Activated CD4-positive, alpha-beta T cell treated with anti-CD3 and anti-CD28 coated beads, Interleukin-2, Interleukin-6, amounts not matched to agents 100 ng/mL and 50 ng/mL, durations not matched to agents 16 hours and 8 hours (primary cell): ENCODE results near the gene EPB41L4B.
"Not testable (repeated sequence)": the region's sequence is repeated elsewhere in the genome, so short reads cannot be mapped to it uniquely, and the experiment has no call there.

Experiments used
- DNase-seq: peaks from one replicate; pipeline ENCODE4 v3.0.0-alpha.2; 2020

Gene EPB41L4B

GRCh38 chr9:109242014-109242413 is 78.8 kb downstream of the EPB41L4B start:
- DNase-seq = no peak

GRCh38 chr9:109241207-109241606 is 79.7 kb downstream of the EPB41L4B start:
- no peak for DNase-seq

- no peak for DNase-seq
Observed at GRCh38 chr9:109239240-109239639, 81.6 kb downstream of the EPB41L4B start.

- no peak for DNase-seq
Observed at GRCh38 chr9:109238655-109239054, 82.2 kb downstream of the EPB41L4B start.

GRCh38 chr9:109238125-109238524 is 82.7 kb downstream of the EPB41L4B start:
- no peak for DNase-seq

GRCh38 chr9:109232449-109233237 is 88.2 kb downstream of the EPB41L4B start:
- no peak for DNase-seq

GRCh38 chr9:109231593-109231992 is 89.3 kb downstream of the EPB41L4B start:
- DNase-seq = no peak

- DNase-seq = no peak
Observed at GRCh38 chr9:109230277-109230676, 90.6 kb downstream of the EPB41L4B start.

GRCh38 chr9:109229682-109230081 is 91.2 kb downstream of the EPB41L4B start:
- no peak for DNase-seq

- DNase-seq = no peak
Observed at GRCh38 chr9:109228093-109228642, 92.7 kb downstream of the EPB41L4B start.

- DNase-seq = no peak
Observed at GRCh38 chr9:109225629-109226028, 95.2 kb downstream of the EPB41L4B start.

- DNase-seq = no peak
Observed at GRCh38 chr9:109224751-109225150, 96.1 kb downstream of the EPB41L4B start.

GRCh38 chr9:109218242-109218641 is 102.6 kb downstream of the EPB41L4B start:
- DNase-seq = not testable (repeated sequence)

GRCh38 chr9:109214414-109214813 is 106.4 kb downstream of the EPB41L4B start:
- no peak for DNase-seq

GRCh38 chr9:109213285-109214121 is 107.4 kb downstream of the EPB41L4B start:
- no peak for DNase-seq

- DNase-seq = no peak
Observed at GRCh38 chr9:109212768-109213167, 108.1 kb downstream of the EPB41L4B start.

- DNase-seq = no peak
Observed at GRCh38 chr9:109206670-109207069, 114.2 kb downstream of the EPB41L4B start.

GRCh38 chr9:109205526-109205925 is 115.3 kb downstream of the EPB41L4B start:
- DNase-seq = no peak

- DNase-seq = no peak
Observed at GRCh38 chr9:109203761-109204360, 117.0 kb downstream of the EPB41L4B start.

- no peak for DNase-seq
Observed at GRCh38 chr9:109199676-109200075, 121.2 kb downstream of the EPB41L4B start.

GRCh38 chr9:109198736-109199382 is 122.0 kb downstream of the EPB41L4B start:
- DNase-seq = peak; percentile 11

GRCh38 chr9:109193974-109194556 is 126.8 kb downstream of the EPB41L4B start:
- no peak for DNase-seq
